ENCODE data around the gene RBPJ.
"Not testable (repeated sequence)": the region's sequence is repeated elsewhere in the genome, so short reads cannot be mapped to it uniquely, and the experiment has no call there.

- peak in 1 of 3 donors; percentile 30 for TF ChIP-seq POLR2AphosphoS5 (IDR thresholded peaks at IDR 0.05)
- not testable (repeated sequence) for TF ChIP-seq CTCF (IDR thresholded peaks at IDR 0.05 in 8 of 11, conservative IDR thresholded peaks at IDR 0.05 in 3 of 11)
Observed at GRCh38 chr4:26359521-26359920, 38.7 kb downstream of the RBPJ start.

Measured in spleen (tissue), 7 donors.